Measurements from ENCODE around the gene TAF8. TPM values are rescaled to one million over a fixed set of nuclear protein-coding genes. Genes with fewer than 3 reads are reported as not detected.

TAF8 gene
- polyA plus RNA-seq, 1 donor (not counting 4 experiments of a cell fraction or from before 2014, with no cell fraction given), result 15.9 TPM

DNA sequence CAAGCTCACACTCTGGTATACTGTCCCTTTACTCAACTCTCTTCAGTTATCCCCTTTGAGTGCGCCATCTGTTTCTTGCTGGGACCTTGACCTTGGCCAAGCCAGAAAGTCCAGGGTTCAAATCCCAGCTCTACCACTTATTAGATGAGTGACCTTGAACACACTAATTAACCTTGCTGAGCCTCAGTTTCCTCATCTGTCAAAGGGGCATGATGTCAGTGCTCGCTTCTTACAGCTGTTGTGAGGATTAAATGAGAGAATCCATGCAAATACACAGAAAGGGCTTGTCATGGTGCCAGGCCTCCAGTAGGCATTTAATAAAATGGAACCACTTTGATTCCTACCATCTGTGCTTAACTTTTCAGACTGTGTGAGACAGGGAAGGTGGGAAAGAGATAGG is 57.7 kb downstream of the TAF8 start:
- H3K9me1 ChIP-seq (ENCODE audit: control insufficient read depth, extremely low read depth, insufficient read depth, low read length), result peaks cover 4% of the 10 kb centered on the region
- H3K4me3 ChIP-seq (ENCODE audit: control insufficient read depth in 2 of 3, extremely low read depth in 1 of 3, insufficient read depth in 2 of 3, low read depth in 1 of 3, low read length in 3 of 3), result no peak overlapping the region
- H2AFZ ChIP-seq (ENCODE audit: control insufficient read depth, low read length), result no peak overlapping the region
- peaks cover 1% of the 10 kb centered on the region for H4K20me1 ChIP-seq (ENCODE audit: control insufficient read depth, extremely low read depth, insufficient read depth, low read length)
- DNase-seq (ENCODE audit: low read depth, low spot score), result no peak
- peaks cover 30 to 40% of the 10 kb centered on the region in 2 experiments for H3K36me3 ChIP-seq (ENCODE audit: control insufficient read depth in 2 of 2, extremely low read depth in 1 of 2, insufficient read depth in 2 of 2, low read length in 2 of 2)
- H3K79me2 ChIP-seq (ENCODE audit: control insufficient read depth, insufficient read depth, low read length), result peaks cover 10% of the 10 kb centered on the region
- no peaks in the 10 kb centered on the region for H3K27me3 ChIP-seq (ENCODE audit: control insufficient read depth, extremely low read depth, insufficient read depth, low read length)
- H3K4me1 ChIP-seq (ENCODE audit: control insufficient read depth, extremely low read depth, insufficient read depth, low read length), result no peaks in the 10 kb centered on the region
- no peak overlapping the region for H3K27ac ChIP-seq (ENCODE audit: control insufficient read depth, insufficient read depth, low read length)
- no peak for FAIRE-seq
- H3K4me2 ChIP-seq (ENCODE audit: control insufficient read depth, extremely low read depth, insufficient read depth, low read depth, low read length), result no peak overlapping the region
- H3K9ac ChIP-seq (ENCODE audit: control insufficient read depth, extremely low read depth, insufficient read depth, low read length), result no peak overlapping the region
- H3K9me3 ChIP-seq (ENCODE audit: control insufficient read depth, low read depth, low read length), result no peaks in the 10 kb centered on the region
- TF ChIP-seq, protein P1, sequence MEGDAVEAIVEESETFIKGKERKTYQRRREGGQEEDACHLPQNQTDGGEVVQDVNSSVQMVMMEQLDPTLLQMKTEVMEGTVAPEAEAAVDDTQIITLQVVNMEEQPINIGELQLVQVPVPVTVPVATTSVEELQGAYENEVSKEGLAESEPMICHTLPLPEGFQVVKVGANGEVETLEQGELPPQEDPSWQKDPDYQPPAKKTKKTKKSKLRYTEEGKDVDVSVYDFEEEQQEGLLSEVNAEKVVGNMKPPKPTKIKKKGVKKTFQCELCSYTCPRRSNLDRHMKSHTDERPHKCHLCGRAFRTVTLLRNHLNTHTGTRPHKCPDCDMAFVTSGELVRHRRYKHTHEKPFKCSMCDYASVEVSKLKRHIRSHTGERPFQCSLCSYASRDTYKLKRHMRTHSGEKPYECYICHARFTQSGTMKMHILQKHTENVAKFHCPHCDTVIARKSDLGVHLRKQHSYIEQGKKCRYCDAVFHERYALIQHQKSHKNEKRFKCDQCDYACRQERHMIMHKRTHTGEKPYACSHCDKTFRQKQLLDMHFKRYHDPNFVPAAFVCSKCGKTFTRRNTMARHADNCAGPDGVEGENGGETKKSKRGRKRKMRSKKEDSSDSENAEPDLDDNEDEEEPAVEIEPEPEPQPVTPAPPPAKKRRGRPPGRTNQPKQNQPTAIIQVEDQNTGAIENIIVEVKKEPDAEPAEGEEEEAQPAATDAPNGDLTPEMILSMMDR (optimal IDR thresholded peaks at IDR 0.05 in 1 of 3, IDR thresholded peaks at IDR 0.05 in 1 of 3, conservative IDR thresholded peaks at IDR 0.05 in 1 of 3; ENCODE audit: extremely low read depth in 1 of 3, insufficient read depth in 2 of 3, low read length in 3 of 3), result no peak
- TF ChIP-seq EZH2 (IDR thresholded peaks at IDR 0.05; ENCODE audit: low read length), result no peak
- dilution Hi-C loops (cut with MboI; ENCODE audit: extremely low pct_ligation_motif_present, low sequenced_read_pairs), result no loop called here

DNA sequence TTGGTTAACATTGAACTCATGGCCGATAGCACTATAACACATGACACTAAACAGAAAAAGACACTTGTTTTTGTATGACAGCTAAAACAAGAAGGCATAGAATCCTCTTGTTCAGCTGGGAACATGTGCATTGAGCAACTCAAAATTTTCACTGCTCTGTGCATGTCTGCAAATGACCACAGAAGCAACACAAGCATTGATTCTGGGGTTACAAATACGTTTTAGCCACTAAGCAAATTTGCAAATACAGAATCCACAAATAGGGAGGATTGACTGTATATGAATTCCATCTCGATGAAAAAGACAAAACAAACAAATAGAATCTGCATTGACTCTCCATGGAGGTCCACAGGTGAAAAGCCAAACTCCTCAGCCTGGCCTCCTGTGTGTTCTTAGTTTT is 60.4 kb downstream of the TAF8 start:
- Histone ChIP-seq H3K36me3 (ENCODE audit: control insufficient read depth in 2 of 2, extremely low read depth in 1 of 2, insufficient read depth in 2 of 2, low read length in 2 of 2) (peaks cover 18 to 34% of the 10 kb centered on the region in 2 experiments), H4K20me1 (ENCODE audit: control insufficient read depth, extremely low read depth, insufficient read depth, low read length) (peaks cover 3% of the 10 kb centered on the region), H3K4me2 (ENCODE audit: control insufficient read depth, extremely low read depth, insufficient read depth, low read depth, low read length) (no peak overlapping the region), H3K4me1 (ENCODE audit: control insufficient read depth, extremely low read depth, insufficient read depth, low read length) (peaks cover 7% of the 10 kb centered on the region), H3K27ac (ENCODE audit: control insufficient read depth, insufficient read depth, low read length) (no peak overlapping the region), H3K79me2 (ENCODE audit: control insufficient read depth, insufficient read depth, low read length) (peaks cover 12% of the 10 kb centered on the region), H3K9me3 (ENCODE audit: control insufficient read depth, low read depth, low read length) (no peaks in the 10 kb centered on the region), H3K4me3 (ENCODE audit: control insufficient read depth in 2 of 3, extremely low read depth in 1 of 3, insufficient read depth in 2 of 3, low read depth in 1 of 3, low read length in 3 of 3) (no peak overlapping the region), H3K9me1 (ENCODE audit: control insufficient read depth, extremely low read depth, insufficient read depth, low read length) (peaks cover 4% of the 10 kb centered on the region), H2AFZ (ENCODE audit: control insufficient read depth, low read length) (no peak overlapping the region), H3K27me3 (ENCODE audit: control insufficient read depth, extremely low read depth, insufficient read depth, low read length) (no peaks in the 10 kb centered on the region), H3K9ac (ENCODE audit: control insufficient read depth, extremely low read depth, insufficient read depth, low read length) (no peak overlapping the region)
- DNase-seq (ENCODE audit: low read depth, low spot score), result no peak
- no peak for FAIRE-seq
- no peak for TF ChIP-seq EZH2 (IDR thresholded peaks at IDR 0.05; ENCODE audit: low read length)
- TF ChIP-seq, protein P1 (optimal IDR thresholded peaks at IDR 0.05 in 1 of 3, IDR thresholded peaks at IDR 0.05 in 1 of 3, conservative IDR thresholded peaks at IDR 0.05 in 1 of 3; ENCODE audit: extremely low read depth in 1 of 3, insufficient read depth in 2 of 3, low read length in 3 of 3), result no peak
- dilution Hi-C loops (cut with MboI; ENCODE audit: extremely low pct_ligation_motif_present, low sequenced_read_pairs), result no loop called here
